HepG2 (cell line): ENCODE data around the gene BCAR3. TPM values are rescaled to one million over a fixed set of nuclear protein-coding genes. Genes with fewer than 3 reads are reported as not detected.

Experiments used
- ATAC-seq: fragments of 200-7000 bp; cut with Tn5 transposase; 3 replicates; pipeline ENCODE4 v1.9.1; 2020; ENCODE audit warnings: mild to moderate bottlenecking, moderate library complexity
- BruUV-seq: library from RNA; stranded (reverse); fragments of 400-500 nt; replicated peaks from 2 replicates; lab custom pipeline; 2021; lab: Mats Ljungman, UMichigan
- CTCF ChIA-PET: fragments of 300-600 bp; formaldehyde crosslinking; extraction: SDS; loops from one replicate; lab custom pipeline; 2021; ENCODE audit warnings: low total read pairs, inconsistent platforms, low intra/inter-chr PET ratio; lab: Yijun Ruan, JAX
- POLR2A ChIA-PET: fragments of 350-600 bp; sonication (Branson Sonifier 250); formaldehyde crosslinking; loops from one replicate; lab custom pipeline; 2020; ENCODE audit warnings: antibody characterized with exemption, inconsistent platforms; lab: Yijun Ruan, JAX
- DNase-seq: peaks from one replicate; pipeline ENCODE4 v3.0.0-alpha.2; 2015; ENCODE audit warnings: low spot score
- FAIRE-seq: peaks from 3 replicates; lab custom pipeline; 2011; peaks lifted over from hg19 to GRCh38; lab: Jason Lieb, UNC
- H2AFZ ChIP-seq: one replicate; pipeline ENCODE4 v1.6.1; 2011; ENCODE audit warnings: low read length, inconsistent platforms
- H3K27ac ChIP-seq: fragments of 300-600 bp; 3 replicates; pipeline ENCODE4 v1.8.0; 2011; ENCODE audit warnings: mixed run types, mild to moderate bottlenecking, mixed read lengths, low read length, inconsistent platforms; ENCODE audit not compliant: insufficient read depth; ENCODE audit errors: extremely low read length
- H3K27me3 ChIP-seq, 2 experiments: fragments of 200-600 bp in 1 of 2; 2 replicates in 1 of 2; 3 replicates in 1 of 2; pipeline versions ENCODE4 v1.6.0 to v1.8.0; 2011; ENCODE audit warnings: low read length in 2 of 2, mild to moderate bottlenecking in 2 of 2, moderate library complexity in 2 of 2, inconsistent platforms in 1 of 2; ENCODE audit not compliant: insufficient read depth in 2 of 2, control insufficient read depth in 1 of 2
- H3K36me3 ChIP-seq, 2 experiments: fragments of 200-600 bp in 1 of 2; replicated peaks in 1 of 2; 2 replicates in 1 of 2; 3 replicates in 1 of 2; pipeline versions ENCODE4 v1.5.1 to v1.8.0; 2011; ENCODE audit warnings: low read length in 2 of 2, inconsistent platforms in 1 of 2; ENCODE audit not compliant: insufficient read depth in 2 of 2, control insufficient read depth in 1 of 2
- H3K4me1 ChIP-seq: 2 replicates; pipeline ENCODE4 v1.5.1; 2012; ENCODE audit warnings: low read length, inconsistent platforms; ENCODE audit not compliant: insufficient read depth
- H3K4me2 ChIP-seq: 2 replicates; pipeline ENCODE4 v1.6.0; 2011; ENCODE audit warnings: low read depth, low read length, inconsistent platforms
- H3K4me3 ChIP-seq, 3 experiments: fragments of 200-600 bp in 1 of 3; sonication (generic), shearing (Covaris generic) in 1 of 3; replicated peaks in 1 of 3; 2 replicates each; pipeline ENCODE4 v1.5.1; 2011 to 2016; ENCODE audit warnings: low read length in 3 of 3, inconsistent platforms in 2 of 3, low read depth in 2 of 3, mild to moderate bottlenecking in 2 of 3, control low read depth in 1 of 3, mixed read lengths in 1 of 3; ENCODE audit not compliant: insufficient read depth in 1 of 3
- H3K79me2 ChIP-seq: one replicate; pipeline ENCODE4 v1.6.1; 2011; ENCODE audit warnings: low read length, inconsistent platforms; ENCODE audit not compliant: insufficient read depth
- H3K9ac ChIP-seq: 2 replicates; pipeline ENCODE4 v1.6.0; 2011; ENCODE audit warnings: mild to moderate bottlenecking, low read depth, low read length, inconsistent platforms; ENCODE audit not compliant: insufficient read depth
- H3K9me3 ChIP-seq: 2 replicates; pipeline ENCODE4 v1.5.1; 2012; ENCODE audit warnings: mild to moderate bottlenecking, low read length
- H4K20me1 ChIP-seq: 2 replicates; pipeline ENCODE4 v1.6.0; 2011; ENCODE audit warnings: inconsistent platforms, mild to moderate bottlenecking, low read length, moderate library complexity; ENCODE audit not compliant: insufficient read depth
- AKAP8 ChIP-seq: sonication (generic); formaldehyde crosslinking; IDR thresholded peaks from 2 replicates; pipeline ENCODE4 v1.5.1; 2020; ENCODE audit warnings: mild to moderate bottlenecking, missing genetic modification reagents
- CBX2 ChIP-seq, 2 experiments: fragments of 200-600 bp in 1 of 2; sonication (generic); formaldehyde crosslinking in 1 of 2; IDR thresholded peaks; 2 replicates each; pipeline versions ENCODE4 v1.7.0 to v1.8.1; 2018 to 2022; ENCODE audit warnings: low read depth in 2 of 2, low read length in 1 of 2, mild to moderate bottlenecking in 1 of 2, missing genetic modification reagents in 1 of 2
- FOXJ3 ChIP-seq: sonication (generic); formaldehyde crosslinking; IDR thresholded peaks from 2 replicates; pipeline ENCODE4 v1.4.0; 2020; ENCODE audit warnings: missing genetic modification reagents, mild to moderate bottlenecking, borderline replicate concordance
- HOMEZ ChIP-seq: IDR thresholded peaks from 2 replicates; pipeline ENCODE4 v1.6.1; 2016; ENCODE audit warnings: low read depth
- MATR3 ChIP-seq: sonication (generic); formaldehyde crosslinking; IDR thresholded peaks from 2 replicates; pipeline ENCODE4 v1.4.0; 2020; ENCODE audit warnings: missing genetic modification reagents
- NFIC ChIP-seq: IDR thresholded peaks from 2 replicates; pipeline ENCODE4 v1.6.1; 2012; ENCODE audit warnings: mild to moderate bottlenecking, low read length, inconsistent platforms
- NR1H2 ChIP-seq: sonication (generic); formaldehyde crosslinking; IDR thresholded peaks from 2 replicates; pipeline ENCODE4 v1.8.1; 2022; ENCODE audit warnings: low read depth, missing genetic modification reagents, borderline replicate concordance
- PAF1 ChIP-seq: IDR thresholded peaks from 2 replicates; pipeline ENCODE4 v1.6.1; 2016; ENCODE audit warnings: missing genetic modification reagents, missing compliant biosample characterization
- PHF8 ChIP-seq: sonication (generic); formaldehyde crosslinking; IDR thresholded peaks from 2 replicates; pipeline ENCODE4 v1.5.0; 2020; ENCODE audit warnings: missing genetic modification reagents
- SKI ChIP-seq: fragments of 450-650 bp; IDR thresholded peaks from one replicate; pipeline ENCODE4 v1.6.1; 2018; ENCODE audit warnings: mild to moderate bottlenecking; ENCODE audit not compliant: partially characterized antibody
- SMARCC2 ChIP-seq: fragments of 450-650 bp; IDR thresholded peaks from 2 replicates; pipeline ENCODE4 v1.6.1; 2017; ENCODE audit warnings: antibody characterized with exemption, mild to moderate bottlenecking
- TEF ChIP-seq: sonication (generic); formaldehyde crosslinking; IDR thresholded peaks from 2 replicates; pipeline ENCODE4 v1.5.0; 2020; ENCODE audit warnings: missing genetic modification reagents
- U2AF2 ChIP-seq: fragments of 200-400 bp; formaldehyde crosslinking; IDR thresholded peaks from 2 replicates; pipeline ENCODE4 v1.6.1; 2017; ENCODE audit warnings: low read depth, mild to moderate bottlenecking, low read length
- USF2 ChIP-seq, 2 experiments: sonication (generic) in 1 of 2; formaldehyde crosslinking in 1 of 2; IDR thresholded peaks; 2 replicates each; pipeline versions ENCODE4 v1.5.1 to v1.6.1; 2011 to 2020; ENCODE audit warnings: borderline replicate concordance in 1 of 2, low read depth in 1 of 2, low read length in 1 of 2, mild to moderate bottlenecking in 1 of 2, missing genetic modification reagents in 1 of 2, moderate library complexity in 1 of 2
- ZBTB1 ChIP-seq: sonication (generic); formaldehyde crosslinking; IDR thresholded peaks from 2 replicates; pipeline ENCODE4 v1.4.0; 2020; ENCODE audit warnings: missing genetic modification reagents, borderline replicate concordance
- ZNF24 ChIP-seq: fragments of 450-650 bp; IDR thresholded peaks from 2 replicates; pipeline ENCODE4 v1.6.1; 2017; ENCODE audit warnings: antibody characterized with exemption, mild to moderate bottlenecking
- ZNF343 ChIP-seq: sonication (generic); formaldehyde crosslinking; IDR thresholded peaks from 2 replicates; pipeline ENCODE4 v1.4.0; 2020; ENCODE audit warnings: mild to moderate bottlenecking, missing genetic modification reagents
- ZNF639 ChIP-seq: conservative IDR thresholded peaks from 2 replicates; pipeline ENCODE4 v1.6.1; 2018; ENCODE audit warnings: missing genetic modification reagents
- ZNF781 ChIP-seq: sonication (generic); formaldehyde crosslinking; IDR thresholded peaks from 2 replicates; pipeline ENCODE4 v1.5.1; 2020; ENCODE audit warnings: borderline replicate concordance, mild to moderate bottlenecking, missing genetic modification reagents; ENCODE audit errors: not compliant biosample characterization
- ZSCAN30 ChIP-seq: sonication (generic); formaldehyde crosslinking; IDR thresholded peaks from 2 replicates; pipeline ENCODE4 v1.5.0; 2020; ENCODE audit warnings: mild to moderate bottlenecking, missing genetic modification reagents
- WGBS: methylation state at CpG from one replicate; pipeline ENCODE4 v1.1.6; 2017; ENCODE audit warnings: low lambda C conversion rate; 5-methylcytosine and 5-hydroxymethylcytosine counted together
- in situ Hi-C: cut with HindIII; loops from 2 replicates; pipeline ENCODE4 v1.10.0; 2017; ENCODE audit warnings: low pct_unique_long_range_greater_than_20kb; ENCODE audit not compliant: extremely low pct_ligation_motif_present
- intact Hi-C: fragments of 100-400 bp; cut with micrococcal nuclease; formaldehyde crosslinking; loops from one replicate; pipeline ENCODE4 v1.10.0; 2022; ENCODE audit not compliant: unreplicated experiment
- polyA plus RNA-seq, 8 experiments: library from polyadenylated mRNA; depleted of rRNA in 3 of 8; stranded (reverse) in 7 of 8; unstranded in 1 of 8; fragments of >200 nt; fragmentation: Illumina TruSeq in 4 of 8; extraction: Trizol in 4 of 8; gene quantifications; 2 replicates each; pipeline versions ENCODE4 v1.2.1 to v1.2.3, GENCODE V29; 2011 to 2016; ENCODE audit warnings: low read depth in 4 of 8, missing spikeins in 1 of 8, mixed read lengths in 1 of 8; ENCODE audit not compliant: insufficient read depth in 1 of 8
- total RNA-seq, 5 experiments: library from RNA; depleted of rRNA; stranded (reverse); fragments of >200 nt; fragmentation: Illumina TruSeq; extraction: Trizol; gene quantifications; 2 replicates each; pipeline ENCODE4 v1.2.3, GENCODE V29; 2016; ENCODE audit warnings: low read depth in 1 of 5

The BCAR3 gene
- total and polyA plus RNA-seq, 2 of the 13 experiments (the other 11 are each of a cell fraction or from before 2014, with no cell fraction given), result 3.6 to 4.8 TPM

- H3K36me3 ChIP-seq, result peaks cover 5 to 29% of the 10 kb centered on the region in 2 experiments; a peak in 3 of 5 replicates
- TF ChIP-seq SMARCC2 (no peak), ZNF24 (no peak), FOXJ3 (CRISPR knock-in tag) (no peak), PAF1 (CRISPR knock-in tag) (no peak), CBX2 (IDR thresholded peaks at IDR 0.05; ENCODE audit: low read depth, low read length) (no peak), CBX2 (CRISPR knock-in tag; IDR thresholded peaks at IDR 0.05; ENCODE audit: low read depth) (no peak), PHF8 (CRISPR knock-in tag) (no peak), NFIC (no peak), NR1H2 (CRISPR knock-in tag) (no peak), AKAP8 (CRISPR knock-in tag) (no peak), HOMEZ (CRISPR knock-in tag) (no peak), ZSCAN30 (CRISPR knock-in tag) (no peak), ZNF781 (CRISPR knock-in tag) (no peak), USF2 (IDR thresholded peaks at IDR 0.05; ENCODE audit: low read depth, low read length) (no peak), USF2 (CRISPR knock-in tag; IDR thresholded peaks at IDR 0.05; ENCODE audit: borderline replicate concordance) (no peak), TEF (no peak), ZBTB1 (no peak), ZNF343 (CRISPR knock-in tag) (no peak), MATR3 (no peak), ZNF639 (CRISPR knock-in tag) (no peak), U2AF2 (no peak), SKI (no peak)
- no peaks in the 10 kb centered on the region for H4K20me1 ChIP-seq
- DNase-seq (no peak), FAIRE-seq (no peak), ATAC-seq (no peak)
- no peaks in the 10 kb centered on the region for H3K4me1 ChIP-seq
- intact Hi-C loops (no loop called here), in situ Hi-C loops (no loop called here)
- H3K9ac ChIP-seq, result no peak overlapping the region
- no peak overlapping the region for H3K4me2 ChIP-seq
- POLR2A ChIA-PET, result no interaction called here
- H3K9me3 ChIP-seq, result no peaks in the 10 kb centered on the region
- H3K79me2 ChIP-seq, result no peaks in the 10 kb centered on the region
- H2AFZ ChIP-seq, result no peak overlapping the region
- H3K27me3 ChIP-seq, result no peaks in the 10 kb centered on the region
- no peak overlapping the region for H3K27ac ChIP-seq
- 100% methylated on average over 1 of the region's 1 CpG for WGBS
- H3K4me3 ChIP-seq, result no peak overlapping the region
- BruUV-seq, result no TSS peak
- CTCF ChIA-PET, result no interaction called here
Measured at GRCh38 chr1:93528412-93528811, 153.2 kb downstream of the BCAR3 start.
